ENCODE data around the gene HIGD1C.
"Not testable (repeated sequence)": the region's sequence is repeated elsewhere in the genome, so short reads cannot be mapped to it uniquely, and the experiment has no call there.

HIGD1C gene

GRCh38 chr12:50952510-50952909 lies at the start of gene HIGD1C:
Gene HIGD1C (plus strand): TSS chr12:50952544. CDS start chr12:50953999, 1,455 bp downstream.
- DNase-seq = no peak

- not testable (repeated sequence) for DNase-seq
Measured at GRCh38 chr12:50908479-50908878, 43.9 kb upstream of the HIGD1C start.

- not testable (repeated sequence) for DNase-seq
Measured at GRCh38 chr12:50912361-50912760, 40.0 kb upstream of the HIGD1C start.

DNA sequence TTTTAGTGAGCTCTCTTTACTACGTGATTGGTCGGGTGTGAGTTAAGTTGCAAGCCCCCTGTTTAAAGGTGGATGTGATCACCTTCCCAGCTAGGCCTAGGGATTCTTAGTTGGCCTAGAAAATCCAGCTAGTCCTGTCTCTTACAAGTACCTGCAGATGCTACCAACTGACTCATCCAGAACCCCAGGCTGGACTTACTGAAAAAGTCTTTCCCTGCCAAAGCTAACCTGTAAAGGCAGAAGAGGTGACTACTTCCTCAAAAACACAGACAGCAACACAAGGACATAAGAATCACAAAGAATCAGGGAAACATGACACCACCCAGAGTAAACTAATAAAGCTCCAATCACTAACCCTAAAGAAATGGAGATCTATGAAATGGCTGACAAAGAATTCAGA lies 39.1 kb upstream of the HIGD1C start:
- DNase-seq = no peak

GRCh38 chr12:50914872-50915484 lies 37.4 kb upstream of the HIGD1C start:
- DNase-seq = no peak

DNA sequence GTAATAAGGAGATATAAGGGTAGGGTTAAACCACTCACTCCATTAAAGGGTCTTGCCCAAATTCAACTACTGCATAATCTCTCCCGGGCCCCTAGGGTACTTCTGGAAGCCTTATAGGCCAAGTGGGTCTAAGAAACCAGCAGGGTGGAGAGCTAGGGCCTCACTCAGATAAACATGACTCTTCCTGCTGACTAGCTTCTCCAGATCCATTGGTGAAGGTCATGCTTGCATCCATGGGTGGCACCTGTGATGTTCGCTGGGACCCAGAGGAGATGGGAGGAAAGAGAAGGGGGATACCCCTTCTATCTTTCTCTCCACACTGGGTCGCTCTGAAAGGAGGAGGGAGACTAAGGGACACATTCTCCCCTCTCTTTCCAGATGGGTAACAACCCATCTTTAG lies 36.1 kb upstream of the HIGD1C start:
- DNase-seq = no peak

- no peak for DNase-seq
Measured at GRCh38 chr12:50918584-50919316, 33.6 kb upstream of the HIGD1C start.

GRCh38 chr12:50922820-50923219 lies 29.5 kb upstream of the HIGD1C start:
- no peak for DNase-seq

GRCh38 chr12:50923361-50924130 lies 28.8 kb upstream of the HIGD1C start:
- DNase-seq = no peak

DNA sequence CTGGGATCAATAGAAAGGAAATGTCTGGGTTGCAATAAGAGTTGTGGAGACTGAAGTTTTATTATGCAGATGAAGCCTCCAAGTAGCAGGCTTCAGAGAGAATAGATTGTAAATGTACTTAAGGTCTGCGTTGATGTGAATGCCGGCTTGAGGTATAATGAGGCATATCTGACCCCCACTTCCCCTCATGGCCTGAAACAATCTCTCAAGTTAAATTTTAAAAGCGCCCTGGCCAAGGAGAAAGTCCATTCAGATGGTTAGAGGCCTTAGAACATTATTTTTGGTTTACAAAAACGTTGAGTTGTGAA lies 28.3 kb upstream of the HIGD1C start:
- DNase-seq = no peak

DNA sequence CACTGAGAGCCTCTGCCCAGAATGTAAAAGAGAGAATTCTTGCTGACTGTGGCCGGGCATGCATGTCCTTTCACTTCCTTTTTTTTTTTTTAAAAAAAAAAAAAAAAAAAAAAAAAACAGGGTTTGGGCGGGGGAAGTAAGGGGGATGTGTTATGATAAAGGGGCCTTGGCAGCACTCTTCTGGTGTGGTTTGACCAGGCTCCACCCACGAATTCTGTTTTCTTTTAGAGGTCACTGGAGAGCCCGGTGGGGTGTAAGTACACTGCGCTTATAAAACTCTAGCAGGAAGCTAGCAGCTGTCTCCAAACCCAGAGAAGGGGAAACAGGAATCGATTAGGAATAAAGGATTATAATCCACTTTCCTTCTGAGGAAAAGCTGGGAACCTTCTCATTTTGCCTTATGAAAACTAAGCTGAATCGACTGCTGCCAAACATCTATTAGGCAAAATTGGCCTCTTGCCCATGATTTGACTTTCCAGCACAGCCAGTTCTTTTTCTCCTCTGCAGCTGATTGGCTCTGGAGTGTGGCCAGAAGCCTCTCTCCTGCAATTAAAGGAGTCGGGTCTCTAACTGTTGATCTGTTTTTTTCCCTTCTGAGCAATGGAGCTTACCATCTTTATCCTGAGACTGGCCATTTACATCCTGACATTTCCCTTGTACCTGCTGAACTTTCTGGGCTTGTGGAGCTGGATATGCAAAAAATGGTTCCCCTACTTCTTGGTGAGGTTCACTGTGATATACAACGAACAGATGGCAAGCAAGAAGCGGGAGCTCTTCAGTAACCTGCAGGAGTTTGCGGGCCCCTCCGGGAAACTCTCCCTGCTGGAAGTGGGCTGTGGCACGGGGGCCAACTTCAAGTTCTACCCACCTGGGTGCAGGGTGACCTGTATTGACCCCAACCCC lies 27.7 kb upstream of the HIGD1C start:
- no peak for DNase-seq

DNA sequence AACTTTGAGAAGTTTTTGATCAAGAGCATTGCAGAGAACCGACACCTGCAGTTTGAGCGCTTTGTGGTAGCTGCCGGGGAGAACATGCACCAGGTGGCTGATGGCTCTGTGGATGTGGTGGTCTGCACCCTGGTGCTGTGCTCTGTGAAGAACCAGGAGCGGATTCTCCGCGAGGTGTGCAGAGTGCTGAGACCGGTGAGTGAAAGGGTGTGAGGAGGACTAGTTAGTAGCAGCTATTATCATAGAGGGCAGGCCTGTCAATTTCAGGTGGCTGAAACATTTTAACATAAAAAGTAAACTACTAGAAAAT lies 27.0 kb upstream of the HIGD1C start:
- DNase-seq = no peak

- no peak for DNase-seq
Measured at GRCh38 chr12:50925920-50926319, 26.4 kb upstream of the HIGD1C start.

- DNase-seq = no peak
Measured at GRCh38 chr12:50926415-50926814, 25.9 kb upstream of the HIGD1C start.

DNA sequence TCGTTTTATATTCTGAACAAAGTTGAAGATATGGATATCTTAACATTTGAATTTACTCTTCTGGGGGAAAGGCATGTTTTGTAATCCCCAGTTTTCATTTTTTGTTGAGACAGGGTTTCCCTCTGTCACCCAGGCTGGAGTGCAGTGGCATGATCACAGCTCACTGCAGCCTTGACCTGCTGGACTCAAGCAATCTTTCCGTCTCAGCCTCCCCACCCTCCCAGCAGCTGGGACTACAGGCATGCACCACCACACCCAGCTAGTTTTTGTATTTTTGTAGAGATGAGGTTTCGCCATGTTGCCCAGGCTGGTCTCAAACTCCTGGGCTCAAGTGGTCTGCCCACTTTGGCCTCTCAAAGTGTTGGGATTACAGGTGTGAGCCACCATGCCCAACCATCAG lies 25.4 kb upstream of the HIGD1C start:
- not testable (repeated sequence) for DNase-seq

- DNase-seq = no peak
Measured at GRCh38 chr12:50927356-50927755, 25.0 kb upstream of the HIGD1C start.

GRCh38 chr12:50927766-50928224 lies 24.5 kb upstream of the HIGD1C start:
- no peak for DNase-seq

- DNase-seq = no peak
Measured at GRCh38 chr12:50928392-50928791, 24.0 kb upstream of the HIGD1C start.

GRCh38 chr12:50929831-50930230 lies 22.5 kb upstream of the HIGD1C start:
- no peak for DNase-seq

DNA sequence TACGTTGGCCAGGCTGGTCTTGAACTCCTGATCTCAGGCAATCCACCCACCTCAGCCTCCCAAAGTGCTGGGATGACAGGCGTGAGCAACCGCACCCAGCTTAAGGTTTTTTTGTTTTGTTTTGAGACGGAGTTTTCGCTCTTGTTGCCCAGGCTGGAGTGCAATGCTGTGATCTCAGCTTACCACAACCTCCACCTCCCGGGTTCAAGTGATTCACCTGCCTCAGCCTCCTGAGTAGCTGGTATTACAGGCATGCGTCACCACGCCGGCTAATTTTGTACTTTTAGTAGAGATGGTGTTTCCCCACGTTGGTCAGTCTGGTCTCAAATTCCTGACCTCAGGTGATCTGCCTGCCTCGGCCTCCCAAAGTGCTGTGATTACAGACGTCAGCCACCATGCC lies 21.9 kb upstream of the HIGD1C start:
- DNase-seq = not testable (repeated sequence)

DNA sequence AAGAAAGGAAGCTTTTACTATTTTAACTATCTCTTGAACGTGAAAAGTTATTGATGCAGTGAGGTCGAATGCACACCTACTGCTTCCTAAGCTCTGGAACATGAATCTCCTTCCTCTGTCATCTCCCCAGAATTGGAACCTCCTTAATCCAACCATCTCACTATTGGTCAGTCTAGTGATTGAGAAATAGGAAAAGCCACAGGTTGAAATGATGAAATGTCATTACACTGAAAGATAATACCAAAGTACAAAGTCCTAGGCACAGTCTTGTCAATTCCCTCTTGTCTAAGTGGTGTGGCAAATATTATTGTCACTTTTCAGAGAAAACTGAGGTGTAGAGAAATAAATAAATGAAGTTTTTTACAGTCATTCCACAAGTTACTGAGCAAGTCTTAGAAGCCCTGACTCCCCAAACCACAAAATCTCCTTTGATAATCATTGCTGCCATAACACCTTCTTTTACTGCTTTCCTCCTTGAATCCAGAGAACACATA lies 19.5 kb upstream of the HIGD1C start:
- DNase-seq = no peak

DNA sequence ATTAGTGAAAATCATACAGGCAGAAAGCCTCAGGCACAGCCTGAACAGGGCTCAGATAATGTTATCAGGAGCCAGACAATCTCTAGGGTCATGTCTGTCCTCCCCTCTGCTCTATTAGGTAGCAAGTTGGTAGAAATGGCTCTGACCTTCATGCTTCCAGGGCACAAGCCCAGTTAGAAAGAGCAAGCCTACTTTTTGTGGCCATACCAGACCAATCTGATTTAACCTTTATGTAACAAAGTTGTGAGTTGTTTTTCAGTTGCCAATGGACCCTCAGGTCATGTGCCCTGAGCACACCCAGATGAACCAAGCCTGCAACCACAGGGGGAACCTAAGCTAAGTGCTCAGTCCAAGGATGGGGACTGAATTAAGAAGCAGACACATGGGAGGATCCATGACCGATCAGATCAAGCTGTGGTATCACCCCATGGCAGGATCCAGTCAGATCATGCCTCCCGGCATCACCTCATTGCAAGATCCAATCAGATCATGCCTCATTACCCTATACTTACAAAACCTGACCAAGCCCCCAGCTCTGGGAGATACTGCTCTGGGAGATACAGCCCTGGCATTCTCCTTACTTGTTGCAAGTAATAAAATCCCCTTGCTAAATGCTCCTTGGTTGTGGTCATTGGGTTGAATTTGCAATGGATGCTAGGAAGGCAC lies 18.8 kb upstream of the HIGD1C start:
- DNase-seq = no peak

All from activated CD8-positive, alpha-beta memory T cell treated with anti-CD3 and anti-CD28 coated beads, Interleukin-2, amount 50 U/mL, for 4 hours (primary cell).